Testis (tissue), 3 donors: ENCODE measurements around the gene LRP1B. TPM values are rescaled to one million over a fixed set of nuclear protein-coding genes. Genes with fewer than 3 reads are reported as not detected.

Experiments used
- DNase-seq: peaks from one replicate; pipeline ENCODE4 v3.0.0-alpha.2; 2019
- H3K27ac ChIP-seq, 2 donors: fragments of 200-600 bp; sonication (generic); one replicate each; pipeline ENCODE4 v1.5.1; 2019
- H3K27me3 ChIP-seq: fragments of 200-600 bp; sonication (generic); one replicate; pipeline ENCODE4 v1.5.1; 2019
- H3K36me3 ChIP-seq: fragments of 200-600 bp; sonication (generic); one replicate; pipeline ENCODE4 v1.5.1; 2017; ENCODE audit warnings: low read depth; ENCODE audit errors: missing control alignments
- H3K4me1 ChIP-seq: fragments of 200-600 bp; sonication (generic); one replicate; pipeline ENCODE4 v1.5.1; 2019
- H3K4me3 ChIP-seq, 2 donors: fragments of 200-600 bp; sonication (generic); one replicate each; pipeline ENCODE4 v1.5.1; 2017 to 2019
- H3K9me3 ChIP-seq: fragments of 200-600 bp; sonication (generic); one replicate; pipeline ENCODE4 v1.5.1; 2017
- POLR2A ChIP-seq: fragments of 450-650 bp; IDR thresholded peaks from one replicate; pipeline ENCODE4 v1.6.1; 2017; ENCODE audit warnings: antibody characterized with exemption, mild to moderate bottlenecking, moderate library complexity
- WGBS, 2 donors: methylation state at CpG; one replicate each; pipeline ENCODE4 v1.1.5; 2018; 5-methylcytosine and 5-hydroxymethylcytosine counted together
- intact Hi-C: fragments of 100-400 bp; cut with DNase I; formaldehyde crosslinking; loops from one replicate; pipeline ENCODE4 v1.15.1; 2023; ENCODE audit warnings: low total_unique reads
- polyA plus RNA-seq: library from polyadenylated mRNA; stranded (reverse); fragments of 350-450 nt; fragmentation: Illumina TruSeq; extraction: RNeasy Lipid Tissue Mini Kit (QIAGEN cat#74804); gene quantifications from one replicate; pipeline ENCODE4 v1.2.3, GENCODE V29; 2014; ENCODE audit warnings: low read depth, low replicate concordance; ENCODE audit not compliant: insufficient read depth
- total RNA-seq, 2 donors: library from RNA; depleted of rRNA; stranded (reverse); fragments of >200 nt; gene quantifications; one replicate each; pipeline ENCODE4 v1.2.3, GENCODE V29; 2016
- TF ChIP-seq, protein P1 (sequence below), 3 experiments: fragments of 450-650 bp in 2 of 3; fragments of 200-600 bp in 1 of 3; sonication (generic) in 1 of 3; IDR thresholded peaks; one replicate each; pipeline ENCODE4 v1.5.1; 2016 to 2019; ENCODE audit warnings: antibody characterized with exemption in 3 of 3, mild to moderate bottlenecking in 2 of 3, moderate library complexity in 1 of 3

The LRP1B gene
- total and polyA plus RNA-seq, 3 donors from 2014 or later = 0.79 to 1.9 (median 0.84) TPM

DNA sequence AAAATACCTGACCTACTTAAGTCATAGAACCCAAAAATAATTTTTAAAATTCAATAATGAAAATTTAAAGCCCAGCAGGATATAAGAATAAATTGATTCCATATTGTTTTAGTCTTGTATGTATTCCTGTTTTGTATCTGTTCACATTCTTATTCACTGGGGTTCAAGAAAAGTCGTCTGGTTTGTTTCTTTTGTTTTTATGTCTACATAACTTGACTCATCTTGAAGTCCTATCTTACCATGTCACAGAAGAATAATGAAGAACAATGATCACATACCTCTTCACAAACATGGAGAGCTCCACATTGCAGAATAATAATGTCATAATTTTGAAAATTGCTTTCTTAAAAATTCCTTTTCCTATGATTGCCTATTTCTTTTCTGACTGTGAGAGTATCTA lies 43.4 kb upstream of the LRP1B start:
- DNase-seq = no peak
- Histone ChIP-seq H3K4me3 (no peak overlapping the region), H3K4me1 (no peaks in the 10 kb centered on the region), H3K27ac (no peak overlapping the region), H3K27me3 (no peaks in the 10 kb centered on the region), H3K36me3 (no peaks in the 10 kb centered on the region), H3K9me3 (no peaks in the 10 kb centered on the region)
- intact Hi-C loops = no loop called here
- WGBS, 2 donors = 67 to 69% methylated on average over 1 of the region's 1 CpG
- no peak for TF ChIP-seq POLR2A
- TF ChIP-seq, protein P1, sequence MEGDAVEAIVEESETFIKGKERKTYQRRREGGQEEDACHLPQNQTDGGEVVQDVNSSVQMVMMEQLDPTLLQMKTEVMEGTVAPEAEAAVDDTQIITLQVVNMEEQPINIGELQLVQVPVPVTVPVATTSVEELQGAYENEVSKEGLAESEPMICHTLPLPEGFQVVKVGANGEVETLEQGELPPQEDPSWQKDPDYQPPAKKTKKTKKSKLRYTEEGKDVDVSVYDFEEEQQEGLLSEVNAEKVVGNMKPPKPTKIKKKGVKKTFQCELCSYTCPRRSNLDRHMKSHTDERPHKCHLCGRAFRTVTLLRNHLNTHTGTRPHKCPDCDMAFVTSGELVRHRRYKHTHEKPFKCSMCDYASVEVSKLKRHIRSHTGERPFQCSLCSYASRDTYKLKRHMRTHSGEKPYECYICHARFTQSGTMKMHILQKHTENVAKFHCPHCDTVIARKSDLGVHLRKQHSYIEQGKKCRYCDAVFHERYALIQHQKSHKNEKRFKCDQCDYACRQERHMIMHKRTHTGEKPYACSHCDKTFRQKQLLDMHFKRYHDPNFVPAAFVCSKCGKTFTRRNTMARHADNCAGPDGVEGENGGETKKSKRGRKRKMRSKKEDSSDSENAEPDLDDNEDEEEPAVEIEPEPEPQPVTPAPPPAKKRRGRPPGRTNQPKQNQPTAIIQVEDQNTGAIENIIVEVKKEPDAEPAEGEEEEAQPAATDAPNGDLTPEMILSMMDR (IDR thresholded peaks at IDR 0.05) = no peak

GRCh38 chr2:142170847-142171246 lies 40.0 kb upstream of the LRP1B start:
- H3K27ac ChIP-seq = no peak overlapping the region
- no peak overlapping the region for H3K4me3 ChIP-seq
- H3K9me3 ChIP-seq = no peaks in the 10 kb centered on the region
- WGBS, 2 donors = 92 to 93% methylated on average over 2 of the region's 2 CpGs
- DNase-seq = no peak
- H3K27me3 ChIP-seq = no peaks in the 10 kb centered on the region
- TF ChIP-seq POLR2A = no peak
- TF ChIP-seq, protein P1 (IDR thresholded peaks at IDR 0.05) = no peak
- H3K4me1 ChIP-seq = no peaks in the 10 kb centered on the region
- intact Hi-C loops = no loop called here
- H3K36me3 ChIP-seq = no peaks in the 10 kb centered on the region

DNA sequence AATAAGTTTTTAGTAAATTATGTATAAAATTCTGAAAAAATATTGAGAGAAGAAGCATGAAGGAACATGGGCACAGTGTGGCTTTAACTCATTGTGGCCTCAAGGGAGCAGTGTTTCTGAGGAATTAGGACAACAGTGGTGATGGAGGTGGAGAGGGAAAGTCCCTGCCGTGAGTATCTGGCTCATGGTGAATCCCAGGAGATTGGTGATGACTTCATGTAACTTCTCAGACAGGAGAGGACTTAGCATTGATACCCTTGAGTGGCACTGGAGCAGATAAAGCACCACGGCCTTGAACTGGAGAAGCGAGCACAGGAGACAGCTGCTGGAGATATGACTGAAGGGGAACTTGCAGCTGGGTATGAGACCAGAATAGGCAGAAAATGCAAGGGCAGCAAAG lies 35.0 kb upstream of the LRP1B start:
- Histone ChIP-seq H3K4me3 (no peak overlapping the region), H3K4me1 (no peaks in the 10 kb centered on the region), H3K27ac (no peak overlapping the region), H3K36me3 (no peaks in the 10 kb centered on the region), H3K9me3 (no peaks in the 10 kb centered on the region), H3K27me3 (no peaks in the 10 kb centered on the region)
- DNase-seq = peak; percentile 30
- intact Hi-C loops = no loop called here
- no peak for TF ChIP-seq POLR2A
- TF ChIP-seq, protein P1 (IDR thresholded peaks at IDR 0.05) = no peak
- WGBS, 2 donors = 37 to 69% methylated on average over 3 of the region's 3 CpGs

DNA sequence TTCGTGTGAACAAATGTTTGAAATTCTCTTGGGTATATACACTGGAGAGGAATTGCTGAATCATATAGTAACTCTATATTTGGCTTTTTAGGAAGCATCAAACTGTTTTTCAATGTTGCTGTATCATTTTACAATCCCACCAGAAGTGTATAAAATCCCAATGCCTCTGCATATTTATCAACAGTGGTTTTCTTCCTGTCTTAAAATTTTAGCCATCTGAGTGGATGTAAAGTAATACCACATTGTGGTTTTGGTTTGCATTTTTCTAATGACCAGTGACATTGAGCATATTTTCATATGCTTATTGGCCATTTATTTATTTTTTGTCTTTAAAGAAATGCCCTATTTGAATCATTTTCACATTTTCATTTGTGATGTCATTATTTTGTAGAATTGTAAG lies 22.8 kb upstream of the LRP1B start:
- intact Hi-C loops = no loop called here
- no peak for TF ChIP-seq POLR2A
- TF ChIP-seq, protein P1 (IDR thresholded peaks at IDR 0.05) = no peak
- Histone ChIP-seq H3K27ac (no peak overlapping the region), H3K36me3 (no peaks in the 10 kb centered on the region), H3K27me3 (no peaks in the 10 kb centered on the region), H3K4me3 (no peak overlapping the region), H3K4me1 (no peaks in the 10 kb centered on the region), H3K9me3 (no peaks in the 10 kb centered on the region)
- no peak for DNase-seq
- 84 to 88% methylated on average over 1 of the region's 1 CpG for WGBS, 2 donors

DNA sequence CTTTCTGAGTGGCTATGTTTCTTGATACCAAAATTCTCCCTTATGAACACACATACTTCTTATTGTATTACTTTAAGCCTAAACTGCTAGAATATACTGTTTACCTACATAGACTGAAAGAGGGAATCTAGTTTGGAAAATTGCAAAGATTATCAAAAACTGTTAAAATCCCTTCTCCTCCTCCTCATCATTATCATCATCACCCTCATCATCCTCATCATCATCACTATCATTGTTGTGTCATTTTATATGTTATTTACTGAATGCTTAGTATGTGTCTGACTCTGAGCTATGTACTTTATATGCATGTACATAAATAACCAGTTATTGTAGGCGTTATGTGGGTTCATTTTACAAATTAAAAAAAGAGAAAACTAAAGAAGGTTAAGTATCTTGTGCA lies 19.6 kb upstream of the LRP1B start:
- no peaks in the 10 kb centered on the region for H3K27me3 ChIP-seq
- H3K9me3 ChIP-seq = no peaks in the 10 kb centered on the region
- 89 to 91% methylated on average over 1 of the region's 1 CpG for WGBS, 2 donors
- no peak for DNase-seq
- H3K4me1 ChIP-seq = no peaks in the 10 kb centered on the region
- no peak overlapping the region for H3K4me3 ChIP-seq
- intact Hi-C loops = no loop called here
- no peak overlapping the region for H3K27ac ChIP-seq
- no peak for TF ChIP-seq POLR2A
- TF ChIP-seq, protein P1 (IDR thresholded peaks at IDR 0.05) = no peak
- H3K36me3 ChIP-seq = no peaks in the 10 kb centered on the region
